HepG2 (cell line): ENCODE measurements around the gene ABTB2. TPM values are rescaled to one million over a fixed set of nuclear protein-coding genes. Genes with fewer than 3 reads are reported as not detected.
A peak's percentile ranks its signal among the peaks of the same experiment; 100 is the strongest.

Experiments used
- CTCF ChIP-seq: sonication (generic); formaldehyde crosslinking; IDR thresholded peaks from 2 replicates; pipeline ENCODE4 v1.5.0; 2020; ENCODE audit warnings: mild to moderate bottlenecking, missing genetic modification reagents, moderate library complexity
- FOXO1 ChIP-seq: sonication (generic); formaldehyde crosslinking; IDR thresholded peaks from 2 replicates; pipeline ENCODE4 v1.4.0; 2020; ENCODE audit warnings: missing genetic modification reagents
- HMG20B ChIP-seq: conservative IDR thresholded peaks from 2 replicates; pipeline ENCODE4 v1.6.1; 2016; ENCODE audit warnings: missing genetic modification reagents, missing compliant biosample characterization
- HNRNPLL ChIP-seq: fragments of 200-400 bp; formaldehyde crosslinking; IDR thresholded peaks from 2 replicates; pipeline ENCODE4 v1.6.1; 2017; ENCODE audit warnings: mild to moderate bottlenecking, low read depth, low read length; ENCODE audit not compliant: poor library complexity, severe bottlenecking
- IKZF1 ChIP-seq: fragments of 450-650 bp; IDR thresholded peaks from 2 replicates; pipeline ENCODE4 v1.7.1; 2016
- RBM22 ChIP-seq: fragments of 200-400 bp; formaldehyde crosslinking; optimal IDR thresholded peaks from 2 replicates; pipeline ENCODE3; 2017; ENCODE audit warnings: mild to moderate bottlenecking, low read length, moderate library complexity
- SIN3A ChIP-seq: IDR thresholded peaks from 2 replicates; pipeline ENCODE4 v1.6.1; 2011; ENCODE audit warnings: low read depth, mild to moderate bottlenecking, control low read depth, low read length, borderline replicate concordance
- TARDBP ChIP-seq: sonication (generic); formaldehyde crosslinking; IDR thresholded peaks from 2 replicates; pipeline ENCODE4 v1.8.0; 2022; ENCODE audit warnings: mild to moderate bottlenecking, missing genetic modification reagents
- THAP8 ChIP-seq: sonication (generic); formaldehyde crosslinking; IDR thresholded peaks from 2 replicates; pipeline ENCODE4 v1.5.1; 2020; ENCODE audit warnings: missing genetic modification reagents, mild to moderate bottlenecking, borderline replicate concordance
- TOPORS ChIP-seq: sonication (generic); formaldehyde crosslinking; IDR thresholded peaks from 2 replicates; pipeline ENCODE4 v1.8.0; 2023; ENCODE audit warnings: mild to moderate bottlenecking, missing genetic modification reagents
- ZBTB33 ChIP-seq: sonication (generic); formaldehyde crosslinking; IDR thresholded peaks from 2 replicates; pipeline ENCODE4 v1.4.0; 2020; ENCODE audit warnings: missing genetic modification reagents
- ZFP82 ChIP-seq: sonication (generic); formaldehyde crosslinking; IDR thresholded peaks from 2 replicates; pipeline ENCODE4 v1.5.1; 2020; ENCODE audit warnings: mild to moderate bottlenecking, missing genetic modification reagents, borderline replicate concordance
- ZIK1 ChIP-seq: sonication (generic); formaldehyde crosslinking; IDR thresholded peaks from 2 replicates; pipeline ENCODE4 v1.5.0; 2020; ENCODE audit warnings: mild to moderate bottlenecking, low read depth, missing genetic modification reagents, borderline replicate concordance
- ZNF335 ChIP-seq: sonication (generic); formaldehyde crosslinking; IDR thresholded peaks from 2 replicates; pipeline ENCODE4 v1.4.0; 2020; ENCODE audit warnings: missing genetic modification reagents
- ZNF543 ChIP-seq: sonication (generic); formaldehyde crosslinking; IDR thresholded peaks from 2 replicates; pipeline ENCODE4 v1.4.0; 2020; ENCODE audit warnings: mild to moderate bottlenecking, missing genetic modification reagents
- ZNF614 ChIP-seq: IDR thresholded peaks from 2 replicates; pipeline ENCODE4 v1.6.1; 2018; ENCODE audit warnings: missing biosample characterization, missing genetic modification reagents, inconsistent platforms, borderline replicate concordance
- ZNF773 ChIP-seq: sonication (generic); formaldehyde crosslinking; IDR thresholded peaks from 2 replicates; pipeline ENCODE4 v1.4.0; 2020; ENCODE audit warnings: missing genetic modification reagents, borderline replicate concordance
- ZNF790 ChIP-seq: sonication (generic); formaldehyde crosslinking; IDR thresholded peaks from 2 replicates; pipeline ENCODE4 v1.8.0; 2022; ENCODE audit warnings: missing genetic modification reagents, mild to moderate bottlenecking, borderline replicate concordance
- ZNF850 ChIP-seq: sonication (generic); formaldehyde crosslinking; conservative IDR thresholded peaks from 2 replicates; pipeline ENCODE4 v1.9.0; 2021; ENCODE audit warnings: mild to moderate bottlenecking, missing genetic modification reagents
- polyA plus RNA-seq, 8 experiments: library from polyadenylated mRNA; depleted of rRNA in 3 of 8; stranded (reverse) in 7 of 8; unstranded in 1 of 8; fragments of >200 nt; fragmentation: Illumina TruSeq in 4 of 8; extraction: Trizol in 4 of 8; gene quantifications; 2 replicates each; pipeline versions ENCODE4 v1.2.1 to v1.2.3, GENCODE V29; 2011 to 2016; ENCODE audit warnings: low read depth in 4 of 8, missing spikeins in 1 of 8, mixed read lengths in 1 of 8; ENCODE audit not compliant: insufficient read depth in 1 of 8
- total RNA-seq, 5 experiments: library from RNA; depleted of rRNA; stranded (reverse); fragments of >200 nt; fragmentation: Illumina TruSeq; extraction: Trizol; gene quantifications; 2 replicates each; pipeline ENCODE4 v1.2.3, GENCODE V29; 2016; ENCODE audit warnings: low read depth in 1 of 5

ABTB2 gene
- total and polyA plus RNA-seq, 2 of the 13 experiments (the other 11 are each of a cell fraction or from before 2014, with no cell fraction given): 5.1 to 15.4 TPM

GRCh38 chr11:34356576-34356912 lies 1.3 kb downstream of the ABTB2 start (continued):
- TF ChIP-seq SIN3A (no peak), HMG20B (CRISPR knock-in tag) (no peak), TOPORS (CRISPR knock-in tag) (no peak), TARDBP (0 out of 2 replicates have a peak, but pooled peaks have one; percentile 5), ZNF850 (CRISPR knock-in tag) (0 out of 2 replicates have a peak, but pooled peaks have one; percentile 23), RBM22 (no peak), HNRNPLL (no peak), ZIK1 (CRISPR knock-in tag) (no peak), ZNF790 (CRISPR knock-in tag) (no peak), ZBTB33 (CRISPR knock-in tag) (no peak), IKZF1 (no peak), ZFP82 (no peak), ZNF614 (CRISPR knock-in tag) (no peak), THAP8 (CRISPR knock-in tag) (no peak), CTCF (CRISPR knock-in tag) (no peak), FOXO1 (CRISPR knock-in tag) (no peak), ZNF335 (0 out of 2 replicates have a peak, but pooled peaks have one; percentile 33), ZNF773 (CRISPR knock-in tag) (0 out of 2 replicates have a peak, but pooled peaks have one; percentile 28), ZNF543 (CRISPR knock-in tag) (no peak)
